Chondrocyte (in vitro differentiated cells): ENCODE measurements around the gene NOL8. TPM values are rescaled to one million over a fixed set of nuclear protein-coding genes. Genes with fewer than 3 reads are reported as not detected.

Source experiments
- DNase-seq: peaks from one replicate; pipeline ENCODE4 v3.0.0; 2021; ENCODE audit warnings: mixed read lengths, low spot score
- H3K27ac Mint-ChIP-seq: one replicate; pipeline ENCODE4 v1.8.0; 2021; ENCODE audit warnings: mild to moderate bottlenecking, moderate library complexity, mixed read lengths; ENCODE audit not compliant: unreplicated experiment
- H3K27me3 Mint-ChIP-seq: 2 replicates; pipeline ENCODE4 v1.8.0; 2021; ENCODE audit warnings: low read depth, mixed read lengths
- H3K36me3 Mint-ChIP-seq: 2 replicates; pipeline ENCODE4 v1.8.0; 2021; ENCODE audit warnings: low read depth, mixed read lengths
- H3K4me1 Mint-ChIP-seq: 2 replicates; pipeline ENCODE4 v1.8.0; 2021; ENCODE audit warnings: low read depth, mild to moderate bottlenecking, mixed read lengths
- H3K4me3 Mint-ChIP-seq: one replicate; pipeline ENCODE4 v1.8.0; 2021; ENCODE audit warnings: mild to moderate bottlenecking, moderate library complexity, mixed read lengths; ENCODE audit not compliant: unreplicated experiment
- H3K9me3 Mint-ChIP-seq: 2 replicates; pipeline ENCODE4 v1.8.0; 2021; ENCODE audit warnings: low read depth, mixed read lengths
- CTCF ChIP-seq: fragments of 200-600 bp; sonication (generic); IDR thresholded peaks from 2 replicates; pipeline ENCODE4 v1.5.0; 2021; ENCODE audit warnings: antibody characterized with exemption, mild to moderate bottlenecking, moderate library complexity
- total RNA-seq: library from RNA; stranded (reverse); gene quantifications from 3 replicates; pipeline ENCODE4 v1.2.1, GENCODE V29; 2021

The NOL8 gene
- total RNA-seq, 1 donor from 2014 or later: 28.3 TPM

- peaks cover 36% of the 10 kb centered on the region for H3K36me3 Mint-ChIP-seq
- H3K9me3 Mint-ChIP-seq: no peaks in the 10 kb centered on the region
- H3K4me3 Mint-ChIP-seq: no peak overlapping the region
- peak overlapping the region; percentile 100 for H3K27ac Mint-ChIP-seq
- peaks cover 59% of the 10 kb centered on the region for H3K4me1 Mint-ChIP-seq
- DNase-seq: no peak
- no peak for TF ChIP-seq CTCF
- H3K27me3 Mint-ChIP-seq: no peaks in the 10 kb centered on the region
These were observed 35.3 kb downstream of the NOL8 start for GRCh38 chr9:92289708-92290390.

DNA sequence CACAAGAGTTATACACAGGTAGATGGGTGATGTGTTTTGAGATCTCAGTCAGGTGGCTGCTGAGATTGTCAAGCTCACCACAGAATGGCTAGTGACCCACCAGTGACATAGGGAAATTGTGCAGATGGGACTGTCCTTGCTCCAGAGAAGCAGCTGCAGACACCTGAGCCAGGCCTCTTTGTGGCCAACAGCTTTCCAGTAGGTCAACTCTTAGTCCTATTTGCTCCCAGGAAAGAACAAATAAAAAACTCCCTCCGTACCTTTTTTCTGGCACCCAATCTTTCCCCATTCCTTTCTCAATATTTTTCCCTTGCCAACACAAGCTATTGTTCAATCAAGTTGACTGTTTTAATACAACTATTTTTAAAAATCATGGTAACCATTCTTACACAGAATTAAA is 45.8 kb downstream of the NOL8 start:
- no peak for TF ChIP-seq CTCF
- Mint-ChIP-seq H3K27ac (peak overlapping the region; percentile 25), H3K4me1 (peaks cover 19% of the 10 kb centered on the region), H3K9me3 (no peaks in the 10 kb centered on the region), H3K4me3 (no peak overlapping the region), H3K36me3 (peaks cover 55% of the 10 kb centered on the region), H3K27me3 (no peaks in the 10 kb centered on the region)
- no peak for DNase-seq

- no peak for DNase-seq
- H3K4me3 Mint-ChIP-seq: no peak overlapping the region
- no peak for TF ChIP-seq CTCF
- peak overlapping the region; percentile 45 for H3K27ac Mint-ChIP-seq
- peaks cover 57% of the 10 kb centered on the region for H3K36me3 Mint-ChIP-seq
- H3K27me3 Mint-ChIP-seq: no peaks in the 10 kb centered on the region
- H3K9me3 Mint-ChIP-seq: no peaks in the 10 kb centered on the region
- peaks cover 19% of the 10 kb centered on the region for H3K4me1 Mint-ChIP-seq
These were observed 47.0 kb downstream of the NOL8 start for GRCh38 chr9:92278110-92278509.

- Mint-ChIP-seq H3K4me1 (peaks cover 15% of the 10 kb centered on the region), H3K4me3 (no peak overlapping the region), H3K36me3 (peaks cover 61% of the 10 kb centered on the region), H3K27ac (peak overlapping the region; percentile 57), H3K9me3 (no peaks in the 10 kb centered on the region), H3K27me3 (no peaks in the 10 kb centered on the region)
- no peak for TF ChIP-seq CTCF
- DNase-seq: no peak
These were observed 48.7 kb downstream of the NOL8 start for GRCh38 chr9:92276331-92277032.

- no peak for DNase-seq
- Mint-ChIP-seq H3K36me3 (peaks cover 62% of the 10 kb centered on the region), H3K9me3 (no peaks in the 10 kb centered on the region), H3K4me1 (peaks cover 14% of the 10 kb centered on the region), H3K4me3 (no peak overlapping the region), H3K27ac (no peak overlapping the region), H3K27me3 (no peaks in the 10 kb centered on the region)
- no peak for TF ChIP-seq CTCF
These were observed 49.6 kb downstream of the NOL8 start for GRCh38 chr9:92275541-92275940.
